ENCODE results near the gene KANSL3.
A peak's percentile ranks its signal among the peaks of the same experiment; 100 is the strongest.

The KANSL3 gene

GRCh38 chr2:96625571-96626552 lies 12.2 kb downstream of the KANSL3 start:
- Histone ChIP-seq H3K4me3 (ENCODE audit: low read depth in 1 of 2, low read length in 2 of 2) (no peak overlapping the region), H3K4me1 (ENCODE audit: control insufficient read depth in 1 of 2, insufficient read depth in 2 of 2, low read length in 2 of 2) (peaks cover 9 to 21% of the 10 kb centered on the region in 2 donors), H3K27me3 (ENCODE audit: low read depth, low read length) (no peaks in the 10 kb centered on the region), H3K27ac (ENCODE audit: low read length) (peak overlapping the region; percentile 45), H3K9me3 (ENCODE audit: control insufficient read depth in 1 of 2, low read length in 2 of 2) (no peaks in the 10 kb centered on the region), H3K36me3 (ENCODE audit: control insufficient read depth in 1 of 2, insufficient read depth in 2 of 2, low read length in 2 of 2) (peaks cover 11 to 16% of the 10 kb centered on the region in 2 donors)

DNA sequence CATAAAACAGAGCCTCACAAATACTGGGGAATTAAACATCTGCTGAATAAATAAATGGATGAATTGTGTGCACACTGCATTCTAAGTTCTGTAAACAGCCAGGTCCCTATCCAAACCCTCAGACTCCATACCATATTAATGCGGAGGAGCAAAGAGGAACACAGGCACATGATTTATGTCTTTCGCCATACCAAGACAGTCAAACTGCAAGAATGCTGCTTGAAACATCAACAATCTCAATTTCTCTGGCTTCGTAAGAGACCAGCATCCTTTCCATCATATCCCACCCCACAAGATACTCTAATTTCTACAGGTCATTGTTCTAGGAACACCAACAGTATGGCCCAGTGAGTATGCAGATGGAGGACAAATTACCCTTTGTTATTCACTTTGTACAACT lies 15.0 kb downstream of the KANSL3 start:
- Histone ChIP-seq H3K27me3 (ENCODE audit: low read depth, low read length) (no peaks in the 10 kb centered on the region), H3K27ac (ENCODE audit: low read length) (no peak overlapping the region), H3K36me3 (ENCODE audit: control insufficient read depth in 1 of 2, insufficient read depth in 2 of 2, low read length in 2 of 2) (peaks cover 14% of the 10 kb centered on the region in 2 donors), H3K4me1 (ENCODE audit: control insufficient read depth in 1 of 2, insufficient read depth in 2 of 2, low read length in 2 of 2) (peaks cover 9 to 21% of the 10 kb centered on the region in 2 donors), H3K4me3 (ENCODE audit: low read depth in 1 of 2, low read length in 2 of 2) (no peak overlapping the region), H3K9me3 (ENCODE audit: control insufficient read depth in 1 of 2, low read length in 2 of 2) (no peaks in the 10 kb centered on the region)

DNA sequence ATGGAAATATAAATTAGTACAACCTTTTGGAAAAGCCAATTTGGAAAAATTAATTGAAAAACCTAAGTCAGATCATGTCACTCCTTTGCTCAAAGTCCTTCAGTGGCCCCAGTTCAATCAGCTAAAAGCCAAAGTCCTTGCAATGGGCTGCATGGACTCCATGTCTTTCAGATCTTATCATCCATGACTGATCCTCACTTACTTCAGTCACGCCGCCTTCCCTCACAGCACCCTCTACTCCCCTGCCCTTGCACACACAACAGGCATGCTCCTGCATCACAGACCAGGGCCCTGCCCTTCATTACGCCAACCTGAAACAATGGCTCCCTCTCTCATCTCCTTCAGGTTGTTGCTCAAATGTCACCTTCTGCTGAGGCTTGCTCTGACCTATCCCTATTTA lies 15.6 kb downstream of the KANSL3 start:
- H3K27ac ChIP-seq (ENCODE audit: low read length), result no peak overlapping the region
- peaks cover 9 to 21% of the 10 kb centered on the region in 2 donors for H3K4me1 ChIP-seq (ENCODE audit: control insufficient read depth in 1 of 2, insufficient read depth in 2 of 2, low read length in 2 of 2)
- H3K9me3 ChIP-seq (ENCODE audit: control insufficient read depth in 1 of 2, low read length in 2 of 2), result no peaks in the 10 kb centered on the region
- H3K36me3 ChIP-seq (ENCODE audit: control insufficient read depth in 1 of 2, insufficient read depth in 2 of 2, low read length in 2 of 2), result peaks cover 14 to 20% of the 10 kb centered on the region in 2 donors
- no peaks in the 10 kb centered on the region for H3K27me3 ChIP-seq (ENCODE audit: low read depth, low read length)
- no peak overlapping the region for H3K4me3 ChIP-seq (ENCODE audit: low read depth in 1 of 2, low read length in 2 of 2)

- H3K27me3 ChIP-seq (ENCODE audit: low read depth, low read length), result no peaks in the 10 kb centered on the region
- no peaks in the 10 kb centered on the region for H3K4me1 ChIP-seq (ENCODE audit: control insufficient read depth in 1 of 2, insufficient read depth in 2 of 2, low read length in 2 of 2)
- no peaks in the 10 kb centered on the region for H3K9me3 ChIP-seq (ENCODE audit: control insufficient read depth in 1 of 2, low read length in 2 of 2)
- peaks cover 24 to 35% of the 10 kb centered on the region in 2 donors for H3K36me3 ChIP-seq (ENCODE audit: control insufficient read depth in 1 of 2, insufficient read depth in 2 of 2, low read length in 2 of 2)
- no peak overlapping the region for H3K4me3 ChIP-seq (ENCODE audit: low read depth in 1 of 2, low read length in 2 of 2)
- no peak overlapping the region for H3K27ac ChIP-seq (ENCODE audit: low read length)
These were observed 19.4 kb downstream of the KANSL3 start for GRCh38 chr2:96618596-96619283.

DNA sequence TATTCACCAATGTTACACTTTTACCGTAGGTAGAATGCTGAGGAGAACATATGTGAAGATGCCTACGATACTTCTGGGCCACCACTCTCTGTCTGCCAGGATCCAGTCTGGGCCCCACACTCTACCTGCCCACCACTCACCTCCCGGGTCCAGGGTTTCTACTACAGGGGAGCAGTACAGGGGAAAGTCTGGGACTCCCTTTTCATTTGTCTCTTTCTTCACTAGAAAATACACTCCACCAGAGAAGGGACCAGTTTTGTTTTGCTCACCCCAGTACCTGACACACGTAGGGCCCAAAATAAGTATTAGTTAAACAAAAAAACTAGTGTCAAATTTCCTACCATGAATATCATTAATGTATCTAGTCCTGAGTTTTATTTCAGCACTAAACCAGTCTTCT lies 21.1 kb downstream of the KANSL3 start:
- H3K36me3 ChIP-seq (ENCODE audit: control insufficient read depth in 1 of 2, insufficient read depth in 2 of 2, low read length in 2 of 2), result peaks cover 36 to 51% of the 10 kb centered on the region in 2 donors
- H3K4me1 ChIP-seq (ENCODE audit: control insufficient read depth in 1 of 2, insufficient read depth in 2 of 2, low read length in 2 of 2), result no peaks in the 10 kb centered on the region
- no peaks in the 10 kb centered on the region for H3K9me3 ChIP-seq (ENCODE audit: control insufficient read depth in 1 of 2, low read length in 2 of 2)
- peak overlapping the region; percentile 43 for H3K27ac ChIP-seq (ENCODE audit: low read length)
- no peaks in the 10 kb centered on the region for H3K27me3 ChIP-seq (ENCODE audit: low read depth, low read length)
- H3K4me3 ChIP-seq (ENCODE audit: low read depth in 1 of 2, low read length in 2 of 2), result no peak overlapping the region

- Histone ChIP-seq H3K27me3 (ENCODE audit: low read depth, low read length) (no peaks in the 10 kb centered on the region), H3K27ac (ENCODE audit: low read length) (peak overlapping the region; percentile 43), H3K36me3 (ENCODE audit: control insufficient read depth in 1 of 2, insufficient read depth in 2 of 2, low read length in 2 of 2) (peaks cover 40 to 52% of the 10 kb centered on the region in 2 donors)
These were observed 21.6 kb downstream of the KANSL3 start for GRCh38 chr2:96616535-96616934.

DNA sequence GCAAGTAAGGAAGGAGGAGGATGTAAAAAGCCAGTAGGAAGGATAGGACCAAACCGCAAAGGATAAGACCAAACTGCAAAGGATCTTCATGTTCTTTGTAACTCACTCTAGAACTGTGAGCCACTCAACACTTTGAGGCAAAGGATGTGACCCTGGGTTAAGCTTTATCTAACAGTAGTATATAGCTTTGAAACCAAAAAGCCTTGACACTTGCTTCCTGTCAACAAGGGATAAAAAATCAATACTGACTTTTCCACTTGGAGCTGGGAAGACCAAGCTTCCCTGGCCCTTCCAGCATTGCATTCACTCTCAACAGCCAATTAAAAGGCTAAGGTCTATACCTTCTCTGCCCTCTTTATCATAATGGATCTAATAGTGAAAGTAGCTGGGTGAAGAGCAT lies 22.0 kb downstream of the KANSL3 start:
- H3K27ac ChIP-seq (ENCODE audit: low read length), result no peak overlapping the region
- no peak overlapping the region for H3K4me3 ChIP-seq (ENCODE audit: low read depth in 1 of 2, low read length in 2 of 2)
- no peaks in the 10 kb centered on the region for H3K27me3 ChIP-seq (ENCODE audit: low read depth, low read length)
- no peaks in the 10 kb centered on the region for H3K9me3 ChIP-seq (ENCODE audit: control insufficient read depth in 1 of 2, low read length in 2 of 2)
- H3K36me3 ChIP-seq (ENCODE audit: control insufficient read depth in 1 of 2, insufficient read depth in 2 of 2, low read length in 2 of 2), result peaks cover 44 to 56% of the 10 kb centered on the region in 2 donors
- H3K4me1 ChIP-seq (ENCODE audit: control insufficient read depth in 1 of 2, insufficient read depth in 2 of 2, low read length in 2 of 2), result no peaks in the 10 kb centered on the region

More at GRCh38 chr2:96616535-96616934, 21.6 kb downstream of the KANSL3 start:
- Histone ChIP-seq H3K9me3 (ENCODE audit: control insufficient read depth in 1 of 2, low read length in 2 of 2) (no peaks in the 10 kb centered on the region), H3K4me3 (ENCODE audit: low read depth in 1 of 2, low read length in 2 of 2) (no peak overlapping the region), H3K4me1 (ENCODE audit: control insufficient read depth in 1 of 2, insufficient read depth in 2 of 2, low read length in 2 of 2) (no peaks in the 10 kb centered on the region)

DNA sequence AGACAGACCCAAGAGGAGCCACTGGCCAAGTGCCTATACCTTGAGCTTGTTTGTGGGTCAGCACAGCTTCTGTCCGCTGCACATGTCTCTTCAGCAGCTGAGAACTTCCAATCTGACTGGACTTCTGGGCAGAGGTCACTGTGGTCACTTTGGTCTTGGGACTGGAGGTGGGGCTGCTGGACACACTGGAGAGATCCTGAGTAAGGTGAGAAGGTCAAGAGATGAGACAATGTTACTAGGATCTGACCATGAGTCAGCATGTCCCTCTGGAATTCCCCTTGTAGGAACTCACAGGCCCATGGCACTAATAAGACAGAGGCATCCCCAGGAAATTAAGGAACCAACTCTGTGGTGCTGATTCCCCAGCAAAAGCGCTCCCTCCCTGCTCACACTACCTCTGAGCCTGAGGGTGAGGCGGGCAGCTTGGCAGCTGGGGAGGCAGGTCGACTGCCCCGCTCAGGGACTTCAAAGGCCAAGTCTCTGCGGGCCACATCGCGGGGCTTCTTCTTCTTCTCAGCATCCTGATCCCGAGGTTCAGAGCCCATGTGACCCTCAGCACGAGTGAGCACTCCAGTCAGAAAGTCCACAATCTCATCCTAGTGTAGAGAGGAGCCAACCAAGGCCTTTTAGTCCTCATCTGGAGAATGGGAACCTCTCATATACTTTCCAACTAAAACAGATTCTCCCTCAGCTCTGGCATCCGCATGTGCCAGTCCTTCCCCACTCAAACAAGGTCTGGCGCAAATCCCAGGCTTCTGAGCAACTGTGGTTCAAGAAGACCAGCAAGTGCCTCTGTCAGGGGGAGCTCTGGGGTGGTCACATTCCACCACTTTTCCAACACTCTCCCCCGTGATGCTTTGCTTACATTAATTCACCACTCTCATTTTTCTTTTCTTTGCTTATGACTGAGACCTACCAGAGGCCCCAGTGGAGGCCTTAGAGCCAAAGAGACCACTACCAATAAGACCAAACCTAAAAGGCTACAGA lies 29.4 kb downstream of the KANSL3 start:
- H3K27me3 ChIP-seq (ENCODE audit: low read depth, low read length), result no peaks in the 10 kb centered on the region
- H3K27ac ChIP-seq (ENCODE audit: low read length), result no peak overlapping the region
- H3K36me3 ChIP-seq (ENCODE audit: control insufficient read depth in 1 of 2, insufficient read depth in 2 of 2, low read length in 2 of 2), result peaks cover 83 to 88% of the 10 kb centered on the region in 2 donors

DNA sequence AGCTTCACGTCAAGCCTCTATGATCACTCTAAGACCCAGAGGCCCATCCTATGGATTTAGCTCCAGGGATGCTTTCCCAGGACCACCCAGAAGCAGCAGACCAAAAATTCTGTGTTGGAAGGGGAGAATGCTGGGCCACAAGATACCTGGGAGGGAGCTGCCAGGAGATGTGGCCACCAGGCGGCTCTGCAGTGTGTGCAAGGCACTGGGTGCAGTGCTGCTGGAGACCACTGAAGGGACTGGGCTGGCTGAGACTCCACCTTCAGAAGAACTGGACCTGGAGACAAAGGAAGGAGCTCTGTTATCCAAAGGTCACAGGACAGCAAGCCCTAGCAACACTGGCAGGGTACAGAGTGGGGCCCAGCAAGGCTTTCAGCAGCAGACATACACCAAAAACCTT lies 34.0 kb downstream of the KANSL3 start:
- no peak overlapping the region for H3K27ac ChIP-seq (ENCODE audit: low read length)
- H3K9me3 ChIP-seq (ENCODE audit: control insufficient read depth in 1 of 2, low read length in 2 of 2), result no peaks in the 10 kb centered on the region
- H3K36me3 ChIP-seq (ENCODE audit: control insufficient read depth in 1 of 2, insufficient read depth in 2 of 2, low read length in 2 of 2), result peaks cover 90% of the 10 kb centered on the region in 2 donors
- no peaks in the 10 kb centered on the region for H3K27me3 ChIP-seq (ENCODE audit: low read depth, low read length)
- H3K4me3 ChIP-seq (ENCODE audit: low read depth in 1 of 2, low read length in 2 of 2), result no peak overlapping the region
- peaks cover 0 to 9% of the 10 kb centered on the region in 2 donors for H3K4me1 ChIP-seq (ENCODE audit: control insufficient read depth in 1 of 2, insufficient read depth in 2 of 2, low read length in 2 of 2)

More for the DNA sequence above, 29.4 kb downstream of the KANSL3 start:
- no peaks in the 10 kb centered on the region for H3K9me3 ChIP-seq (ENCODE audit: control insufficient read depth in 1 of 2, low read length in 2 of 2)
- peaks cover 0 to 12% of the 10 kb centered on the region in 2 donors for H3K4me1 ChIP-seq (ENCODE audit: control insufficient read depth in 1 of 2, insufficient read depth in 2 of 2, low read length in 2 of 2)
- H3K4me3 ChIP-seq (ENCODE audit: low read depth in 1 of 2, low read length in 2 of 2), result no peak overlapping the region

GRCh38 chr2:96602330-96602823 lies 35.7 kb downstream of the KANSL3 start:
- peaks cover 85 to 86% of the 10 kb centered on the region in 2 donors for H3K36me3 ChIP-seq (ENCODE audit: control insufficient read depth in 1 of 2, insufficient read depth in 2 of 2, low read length in 2 of 2)
- H3K9me3 ChIP-seq (ENCODE audit: control insufficient read depth in 1 of 2, low read length in 2 of 2), result no peaks in the 10 kb centered on the region
- H3K27me3 ChIP-seq (ENCODE audit: low read depth, low read length), result no peaks in the 10 kb centered on the region
- H3K27ac ChIP-seq (ENCODE audit: low read length), result no peak overlapping the region
- no peak overlapping the region for H3K4me3 ChIP-seq (ENCODE audit: low read depth in 1 of 2, low read length in 2 of 2)
- H3K4me1 ChIP-seq (ENCODE audit: control insufficient read depth in 1 of 2, insufficient read depth in 2 of 2, low read length in 2 of 2), result no peaks in the 10 kb centered on the region

All from muscle layer of duodenum (tissue), 2 donors.